Measurements from ENCODE around the gene SCAMP3. TPM values are rescaled to one million over a fixed set of nuclear protein-coding genes. Genes with fewer than 3 reads are reported as not detected.

SCAMP3 gene
- total and polyA plus RNA-seq, 10 of the 15 experiments (the other 5 are each of a cell fraction or from before 2014, with no cell fraction given), result 17.2 to 133 (median 87.3) TPM

- peak overlapping the region; percentile 63 for H3K9ac ChIP-seq (ENCODE audit: control insufficient read depth, insufficient read depth, low read length)
- peak overlapping the region; percentile 96 for H3K4me2 ChIP-seq (ENCODE audit: control insufficient read depth, insufficient read depth)
- H3K4me1 ChIP-seq (ENCODE audit: control insufficient read depth, insufficient read depth, low read length), result peaks cover 13% of the 10 kb centered on the region
- in situ Hi-C loops (cut with MboI) (no loop called here), intact Hi-C loops (cut with micrococcal nuclease; ENCODE audit: unreplicated experiment) (loop anchor here (1.0 to 2.0 kb wide), 3 partner anchors 72 to 342 kb away; no protein-coding TSS in a partner anchor)
- H3K27ac ChIP-seq (ENCODE audit: control insufficient read depth, insufficient read depth), result peak overlapping the region; percentile 38
- DNase-seq (ENCODE audit: low read depth, low spot score), result peak; percentile 57
- CTCF ChIA-PET, result interaction anchor here (0.5 to 9.6 kb wide), 69 partner anchors 10 to 683 kb away, joined by 3 to 225 read pairs (median 5); partner anchors contain the start of genes CLK2, FDPS, HCN3 and KHDC4
- RAD21 ChIA-PET (ENCODE audit: unreplicated experiment), result interaction anchor here (0.5 to 5.2 kb wide), 24 partner anchors 7 to 815 kb away, joined by 3 to 81 read pairs (median 4); partner anchors contain the start of genes CLK2, FDPS, HCN3 and MTX1
- WGBS (ENCODE audit: insufficient coverage, insufficient replicate concordance, low lambda C conversion rate, missing lambda C conversion rate), result 21% methylated on average over 23 of the region's 23 CpGs
- no peaks in the 10 kb centered on the region for H3K36me3 ChIP-seq (ENCODE audit: control insufficient read depth in 2 of 2, insufficient read depth in 2 of 2, low read length in 1 of 2)
- H3K9me3 ChIP-seq (replicated peaks; ENCODE audit: control insufficient read depth, insufficient read depth, low read length), result no peaks in the 10 kb centered on the region
- peak overlapping the region; percentile 75 for H2AFZ ChIP-seq (ENCODE audit: control insufficient read depth, low read depth, low read length)
- peak overlapping the region; percentile 72 for H3K4me3 ChIP-seq
- ATAC-seq, result peak; percentile 97
- no peaks in the 10 kb centered on the region for H3K27me3 ChIP-seq (replicated peaks in 1 of 2; ENCODE audit: control insufficient read depth in 2 of 2, insufficient read depth in 2 of 2, low read length in 1 of 2)
- H4K20me1 ChIP-seq (ENCODE audit: control insufficient read depth, insufficient read depth), result no peaks in the 10 kb centered on the region
- POLR2A ChIA-PET, result interaction anchor here (0.5 to 2.9 kb wide), 15 partner anchors 8 to 574 kb away, joined by 3 to 23 read pairs (median 4); partner anchors contain the start of genes CLK2, FDPS and SCAMP3
- SMC1A ChIA-PET (ENCODE audit: uncharacterized antibody, unreplicated experiment), result interaction anchor here (0.6 to 4.7 kb wide), 28 partner anchors 9 to 606 kb away, joined by 3 to 57 read pairs (median 4); partner anchors contain the start of genes CLK2, FDPS, GON4L and RUSC1
- H3K79me2 ChIP-seq (ENCODE audit: control insufficient read depth, insufficient read depth, low read length), result peaks cover 7% of the 10 kb centered on the region
- FAIRE-seq, result peak; percentile 100
- no TSS peak for BruUV-seq (replicated peaks)
- TF ChIP-seq ZSCAN29 (IDR thresholded peaks at IDR 0.05) (no peak), RUNX3 (IDR thresholded peaks at IDR 0.05; ENCODE audit: low read length) (peak; percentile 46; the same call in 1 of the 2 replicates), ZNF207 (IDR thresholded peaks at IDR 0.05; ENCODE audit: borderline replicate concordance) (peak; percentile 93), ZBTB40 (IDR thresholded peaks at IDR 0.05; ENCODE audit: borderline replicate concordance) (no peak), MYB (IDR thresholded peaks at IDR 0.05; ENCODE audit: borderline replicate concordance, low read depth, low read length) (no peak), ZNF274 (IDR thresholded peaks at IDR 0.05; ENCODE audit: insufficient read depth, insufficient read length) (no peak), RELB (IDR thresholded peaks at IDR 0.05; ENCODE audit: low read depth) (0 out of 2 replicates have a peak, but pooled peaks have one; percentile 23), SREBF1 (IDR thresholded peaks at IDR 0.05; ENCODE audit: low read length) (no peak), SMC3 (IDR thresholded peaks at IDR 0.05; ENCODE audit: borderline replicate concordance, low read length) (peak; percentile 94), YBX1 (IDR thresholded peaks at IDR 0.05) (no peak), TCF12 (IDR thresholded peaks at IDR 0.05; ENCODE audit: low read depth, low read length) (peak; percentile 33; the same call in 1 of the 2 replicates), ATF2 (IDR thresholded peaks at IDR 0.05; ENCODE audit: low read length) (no peak), KLF5 (IDR thresholded peaks at IDR 0.05; ENCODE audit: partially characterized antibody) (no peak), RBBP5 (conservative IDR thresholded peaks at IDR 0.05) (no peak), BMI1 (IDR thresholded peaks at IDR 0.05; ENCODE audit: borderline replicate concordance) (no peak), HDAC6 (IDR thresholded peaks at IDR 0.05; ENCODE audit: unreplicated experiment) (no peak), EED (IDR thresholded peaks at IDR 0.05; ENCODE audit: low read depth) (peak; percentile 10; the same call in 1 of the 2 replicates)
Observed at GRCh38 chr1:155250633-155251449, 11.3 kb downstream of the SCAMP3 start.

Measured in GM12878 (cell line).